ENCODE measurements around the gene NPDC1.

DNA sequence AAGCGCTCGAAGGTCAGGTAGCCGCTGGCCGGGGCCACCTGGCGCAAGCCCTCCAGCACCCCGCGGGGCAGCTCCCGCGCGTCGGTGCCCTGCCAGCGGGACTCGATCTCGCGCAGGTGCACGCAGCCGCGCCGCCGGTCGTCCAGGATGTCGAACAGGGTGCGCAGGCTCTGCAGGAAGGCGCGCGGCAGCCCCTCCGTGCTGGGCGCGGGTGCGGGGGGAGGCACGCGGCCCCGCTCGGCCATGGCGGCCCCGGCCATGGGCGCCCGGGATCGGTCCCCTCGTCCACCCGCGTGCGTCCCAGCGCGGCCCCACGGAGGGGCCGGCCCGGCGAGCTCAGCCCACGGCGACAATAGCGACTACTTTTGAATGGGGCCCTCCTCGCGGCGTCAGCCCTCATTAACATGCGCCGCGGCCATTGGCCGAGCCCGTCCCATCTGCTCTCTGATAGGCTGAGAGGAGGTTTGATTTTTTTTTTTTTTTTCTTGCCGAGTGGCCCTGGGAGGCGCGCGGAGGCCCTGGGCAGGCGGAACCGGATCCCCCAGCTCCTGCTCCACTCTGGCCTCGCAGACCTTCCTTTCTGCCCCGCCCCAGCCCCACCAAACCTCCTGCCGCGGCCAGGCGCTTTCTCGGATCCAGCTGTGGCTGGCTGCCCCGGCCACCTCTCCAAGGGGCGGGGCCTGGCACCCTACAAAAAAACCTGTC, 24.4 kb upstream of the NPDC1 start, which contains the start of gene SAPCD2:
- TF ChIP-seq CTCF (IDR thresholded peaks at IDR 0.05) (no peak), POLR2A (IDR thresholded peaks at IDR 0.05) (peak in 2 of 3 donors; percentile 28 to 41)

Data from body of pancreas (tissue), 4 donors.